Stimulated activated CD4-positive, alpha-beta T cell treated with anti-CD3 and anti-CD28 coated beads, TNF-alpha, amount 100 ng/mL, for 1 hour (primary cell): ENCODE measurements around the gene RADIL.
"Not testable (repeated sequence)": the region's sequence is repeated elsewhere in the genome, so short reads cannot be mapped to it uniquely, and the experiment has no call there.

Source experiments
- DNase-seq, 3 donors: peaks; one replicate each; pipeline ENCODE4 v3.0.0-alpha.2; 2020; ENCODE audit warnings: low read depth in 3 of 3, low spot score in 1 of 3

The RADIL gene

DNA sequence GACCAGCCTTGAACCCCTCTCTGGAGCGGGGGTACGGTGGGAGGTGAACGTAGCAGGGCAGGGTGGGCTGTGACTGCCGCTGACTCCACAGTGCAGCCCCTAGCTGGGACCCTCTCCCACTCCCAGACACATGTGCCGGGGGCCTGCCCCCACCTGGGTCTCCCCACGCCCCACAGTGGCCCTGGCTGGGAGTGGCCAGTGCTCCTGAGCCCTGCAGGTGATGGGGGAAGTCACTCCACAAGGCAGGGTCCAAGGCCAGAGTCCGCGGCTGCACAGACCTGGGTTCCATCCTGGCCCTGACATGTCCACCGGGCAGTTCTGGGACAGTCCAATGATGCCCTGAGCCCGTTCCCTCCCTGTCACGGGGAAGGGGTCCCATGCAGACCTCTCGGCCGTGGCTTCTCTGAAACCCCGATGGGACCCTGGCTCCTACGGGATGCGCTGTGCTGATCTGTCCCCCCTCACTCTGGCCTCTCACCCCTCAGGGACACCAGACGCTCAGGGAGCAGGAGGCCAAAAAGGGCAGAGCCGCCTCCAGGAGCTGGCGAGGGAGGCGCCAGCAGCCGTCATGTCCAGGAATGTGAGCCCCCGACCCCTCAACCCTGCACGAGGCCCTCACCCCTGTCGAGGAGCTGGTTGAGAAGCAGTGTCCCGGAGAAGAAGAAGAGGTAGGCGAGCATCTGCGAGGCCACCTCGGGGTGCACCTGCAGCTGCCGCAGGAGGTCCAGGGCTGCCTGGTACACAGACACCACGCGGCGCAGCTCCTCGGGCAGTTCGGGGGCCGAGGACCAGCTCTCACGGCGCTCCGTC, 67.7 kb downstream of the RADIL start:
- no peak for DNase-seq

DNA sequence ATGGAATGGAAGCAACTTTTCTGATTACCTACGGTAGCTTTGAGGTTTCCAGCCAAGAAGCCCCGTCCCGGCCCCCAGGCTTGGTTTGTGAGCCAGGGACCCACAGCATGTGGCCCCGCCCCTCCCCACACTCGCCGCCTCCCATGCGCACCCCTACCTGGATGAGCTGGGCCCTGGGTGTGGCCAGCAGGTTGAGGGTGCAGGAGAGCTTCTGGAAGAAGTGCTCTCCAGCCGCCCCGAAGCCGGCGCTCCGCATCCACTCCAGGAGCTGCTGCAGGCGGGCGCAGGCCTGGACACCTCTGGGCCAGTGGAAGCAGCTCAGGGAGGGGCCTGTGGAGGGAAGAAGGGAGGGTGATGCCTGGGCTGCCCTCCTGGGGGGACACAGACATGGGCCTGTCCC, 68.4 kb downstream of the RADIL start:
- DNase-seq, result no peak

DNA sequence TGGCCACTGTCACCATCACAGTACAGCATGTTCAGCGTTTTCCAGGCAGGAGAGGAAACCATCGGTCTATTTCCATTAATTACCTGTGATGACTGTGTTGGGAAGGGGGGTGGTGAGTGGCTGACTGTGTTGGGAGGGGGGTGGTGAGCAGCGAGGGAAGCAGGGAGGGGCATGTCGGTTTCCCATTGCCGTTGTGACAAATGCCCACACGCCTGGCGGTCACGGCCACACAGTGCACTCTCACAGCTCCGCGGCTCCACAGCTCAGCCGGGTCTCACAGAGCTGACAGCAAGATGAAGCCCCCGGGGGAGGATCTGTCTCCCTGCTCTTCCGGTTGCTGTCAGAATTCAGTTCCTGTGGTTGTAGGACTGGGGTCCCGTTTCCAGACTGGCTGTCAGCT, 69.1 kb downstream of the RADIL start:
- no peak for DNase-seq

DNA sequence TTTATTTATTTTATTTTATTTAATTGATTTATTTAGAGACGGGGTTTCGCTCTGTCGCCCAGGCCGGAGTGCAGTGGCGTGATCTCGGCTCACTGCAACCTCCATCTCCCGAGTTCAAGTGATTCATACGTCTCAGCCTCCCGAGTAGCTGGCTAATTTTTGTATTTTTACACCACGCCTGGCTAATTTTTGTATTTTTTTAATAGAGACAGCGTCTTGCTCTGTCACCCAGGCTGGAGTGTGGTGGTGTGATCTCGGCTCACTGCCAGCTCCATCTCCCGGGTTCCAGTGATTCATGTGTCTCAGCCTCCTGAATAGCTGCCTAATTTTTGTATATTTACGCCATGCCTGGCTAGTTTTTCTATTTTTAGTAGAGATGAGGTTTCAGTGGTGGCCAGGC, 73.8 kb downstream of the RADIL start:
- no peak for DNase-seq

DNA sequence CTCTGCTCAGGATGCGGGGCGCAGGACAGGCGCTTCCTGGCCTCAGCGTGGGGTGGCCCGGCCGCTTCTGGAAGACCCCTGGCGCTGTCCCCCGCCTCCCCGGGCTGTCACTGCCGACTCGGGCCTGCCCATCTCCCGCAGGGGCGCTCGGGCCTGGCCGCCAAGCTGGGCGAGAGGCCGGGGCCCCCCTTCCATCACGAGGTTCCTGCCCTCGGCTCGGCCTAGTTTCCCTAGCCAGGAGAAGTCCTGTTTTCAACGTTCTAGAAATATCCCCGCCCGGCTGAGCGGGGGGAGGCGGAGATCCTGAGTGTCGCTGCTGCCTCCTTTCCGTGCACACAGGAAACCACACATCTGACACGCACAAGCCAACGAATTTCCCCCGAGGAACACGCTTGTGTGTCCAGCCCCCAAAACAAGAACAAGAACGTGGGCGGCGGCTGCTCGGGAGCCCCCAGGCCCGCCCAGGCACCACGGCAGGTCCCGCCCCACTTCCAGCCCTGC, 74.4 kb downstream of the RADIL start:
- no peak for DNase-seq

DNA sequence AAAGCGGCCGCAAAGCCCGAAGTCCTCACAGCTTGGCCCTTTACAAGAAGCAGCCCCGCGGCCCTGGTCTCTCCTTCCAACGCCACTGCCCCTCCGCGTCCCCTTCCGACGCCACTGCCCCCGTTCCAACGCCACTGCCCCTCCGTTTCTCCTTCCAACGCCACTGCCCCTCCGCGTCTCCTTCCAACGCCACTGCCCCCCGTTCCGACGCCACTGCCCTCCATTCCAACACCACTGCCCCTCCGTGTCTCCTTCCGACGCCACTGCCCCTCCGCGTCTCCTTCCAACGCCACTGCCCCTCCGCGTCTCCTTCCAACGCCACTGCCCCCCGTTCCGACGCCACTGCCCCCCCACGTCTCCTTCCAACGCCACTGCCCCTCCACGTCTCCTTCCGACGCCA, 75.0 kb downstream of the RADIL start:
- DNase-seq, result no peak

DNA sequence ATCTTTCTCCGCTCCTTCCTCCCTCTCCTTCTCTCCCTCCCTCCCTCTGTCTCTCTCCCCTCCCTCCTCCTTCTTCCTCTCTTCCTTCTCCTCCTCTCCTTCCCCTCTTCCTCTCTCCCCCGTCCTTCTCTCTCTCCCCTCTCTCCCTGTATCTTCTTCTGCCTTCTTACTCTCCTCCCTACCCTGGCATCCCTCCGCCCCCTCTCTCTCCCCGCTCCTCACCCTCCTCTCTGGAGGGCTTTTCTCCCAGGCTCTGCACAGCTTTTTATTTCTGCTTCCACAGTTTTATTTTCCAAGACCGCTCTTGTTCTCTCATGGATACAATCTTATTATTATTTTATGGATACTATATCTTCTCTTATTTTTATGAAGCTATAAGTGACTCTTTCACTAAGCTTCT, 75.5 kb downstream of the RADIL start:
- DNase-seq, result no peak

DNA sequence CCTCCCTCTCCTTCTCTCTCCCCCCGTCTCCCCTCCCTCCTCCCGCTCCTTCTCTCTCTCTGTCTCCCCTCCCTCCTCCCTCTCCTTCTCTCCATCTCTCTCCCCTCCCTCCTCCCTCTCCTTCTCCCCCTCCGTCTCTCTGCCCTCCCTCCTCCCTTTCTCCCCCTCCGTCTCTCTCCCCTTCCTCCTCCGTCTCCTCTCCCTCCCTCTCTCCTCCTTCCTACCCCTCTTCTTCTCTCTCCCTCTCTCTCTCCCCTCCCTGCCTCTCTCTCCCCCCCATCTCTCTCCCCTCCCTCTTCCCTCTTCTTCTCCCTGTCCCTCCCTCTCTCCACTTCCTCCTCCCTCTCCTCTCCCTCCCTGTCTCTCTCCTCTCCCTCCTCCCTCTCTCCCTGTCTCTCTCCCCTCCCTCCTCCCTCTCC, 75.9 kb downstream of the RADIL start:
- no peak for DNase-seq

DNA sequence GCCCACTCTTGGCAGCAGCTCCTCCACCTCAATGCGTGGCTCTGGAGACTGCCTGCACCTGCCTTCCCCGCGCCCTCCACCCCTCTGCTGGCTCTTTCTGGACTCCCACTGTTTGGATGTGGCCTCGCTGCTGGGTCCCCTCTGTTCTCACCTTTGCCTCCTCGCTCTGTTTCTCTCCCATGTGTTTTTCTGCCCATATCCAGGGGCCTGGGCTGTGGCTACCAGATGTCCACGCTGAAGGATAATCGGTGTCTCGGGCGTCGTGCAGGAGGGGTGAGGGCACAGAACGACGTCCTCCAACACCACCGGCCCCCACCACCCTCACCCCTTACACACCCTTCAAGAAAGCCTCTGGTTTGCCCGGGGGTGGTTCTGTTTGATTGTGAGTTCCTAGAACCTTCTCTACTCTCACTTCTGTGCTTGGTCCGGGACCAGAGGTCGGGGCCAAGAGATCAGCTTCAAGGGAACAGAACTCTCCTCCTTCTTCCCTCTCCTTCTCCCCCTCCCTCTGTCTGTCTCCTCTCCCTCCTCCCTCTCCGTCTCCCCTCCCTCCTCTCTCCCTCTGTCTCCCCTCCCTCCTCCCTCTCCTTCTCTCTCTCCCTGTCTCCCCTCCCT, 76.4 kb downstream of the RADIL start:
- DNase-seq, result no peak

DNA sequence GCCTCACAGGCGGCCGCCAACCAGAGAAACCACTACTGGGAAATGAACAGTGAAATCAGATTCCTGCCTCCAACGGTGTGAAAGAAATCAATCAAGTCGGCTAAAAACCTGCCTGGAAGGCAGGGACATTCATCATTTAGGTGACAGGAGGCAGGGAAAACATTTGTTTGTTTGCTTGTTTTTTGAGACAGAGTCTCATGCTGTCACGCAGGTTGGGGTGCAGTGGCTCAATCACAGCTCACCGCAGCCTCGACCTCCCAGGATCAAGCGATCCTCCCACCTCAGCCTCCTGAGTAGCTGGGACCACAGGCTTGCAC, 77.6 kb downstream of the RADIL start:
- DNase-seq, result no peak

DNA sequence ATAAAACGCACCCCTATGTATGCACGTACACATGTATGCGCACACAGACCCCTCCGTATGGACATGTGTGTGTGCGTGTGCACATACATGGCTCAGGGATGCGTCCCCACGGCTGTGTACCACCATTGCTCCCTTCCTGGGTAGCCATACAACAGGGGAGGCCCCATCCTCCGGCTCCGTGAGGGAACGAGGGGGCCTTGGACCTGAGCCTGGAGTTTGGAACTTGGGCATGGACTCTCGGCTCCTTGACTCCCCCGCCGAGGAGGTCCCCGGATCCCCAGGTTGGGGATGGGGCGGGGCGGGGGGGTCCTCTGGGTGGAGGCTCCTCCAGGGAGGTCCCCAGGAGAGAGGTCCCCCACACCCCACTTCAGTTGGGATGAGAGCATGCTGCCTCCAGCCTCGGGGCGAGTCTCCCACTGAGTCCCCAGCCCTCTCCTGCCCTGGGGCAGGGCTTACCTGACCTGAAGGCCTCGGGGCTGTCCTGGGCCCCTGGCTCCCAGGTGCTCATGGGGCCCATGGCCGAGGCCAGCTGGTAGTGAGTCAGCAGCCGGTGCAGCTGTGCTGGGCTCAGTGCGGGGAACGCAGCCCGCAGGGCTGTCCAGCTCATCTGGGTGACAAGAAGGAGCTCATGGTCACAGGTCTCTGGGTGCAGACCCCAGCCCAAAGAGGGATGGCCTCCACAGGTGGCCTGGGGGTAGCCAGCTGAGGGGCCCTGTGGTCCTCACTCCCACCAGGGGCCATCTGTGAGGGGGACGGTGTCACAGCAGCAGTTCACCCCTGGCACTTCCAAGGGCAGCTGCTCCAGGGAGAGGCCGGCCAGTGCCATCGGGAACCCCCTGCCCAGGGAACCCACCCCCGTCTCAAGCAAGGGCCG, 78.2 kb downstream of the RADIL start:
- no peak for DNase-seq

DNA sequence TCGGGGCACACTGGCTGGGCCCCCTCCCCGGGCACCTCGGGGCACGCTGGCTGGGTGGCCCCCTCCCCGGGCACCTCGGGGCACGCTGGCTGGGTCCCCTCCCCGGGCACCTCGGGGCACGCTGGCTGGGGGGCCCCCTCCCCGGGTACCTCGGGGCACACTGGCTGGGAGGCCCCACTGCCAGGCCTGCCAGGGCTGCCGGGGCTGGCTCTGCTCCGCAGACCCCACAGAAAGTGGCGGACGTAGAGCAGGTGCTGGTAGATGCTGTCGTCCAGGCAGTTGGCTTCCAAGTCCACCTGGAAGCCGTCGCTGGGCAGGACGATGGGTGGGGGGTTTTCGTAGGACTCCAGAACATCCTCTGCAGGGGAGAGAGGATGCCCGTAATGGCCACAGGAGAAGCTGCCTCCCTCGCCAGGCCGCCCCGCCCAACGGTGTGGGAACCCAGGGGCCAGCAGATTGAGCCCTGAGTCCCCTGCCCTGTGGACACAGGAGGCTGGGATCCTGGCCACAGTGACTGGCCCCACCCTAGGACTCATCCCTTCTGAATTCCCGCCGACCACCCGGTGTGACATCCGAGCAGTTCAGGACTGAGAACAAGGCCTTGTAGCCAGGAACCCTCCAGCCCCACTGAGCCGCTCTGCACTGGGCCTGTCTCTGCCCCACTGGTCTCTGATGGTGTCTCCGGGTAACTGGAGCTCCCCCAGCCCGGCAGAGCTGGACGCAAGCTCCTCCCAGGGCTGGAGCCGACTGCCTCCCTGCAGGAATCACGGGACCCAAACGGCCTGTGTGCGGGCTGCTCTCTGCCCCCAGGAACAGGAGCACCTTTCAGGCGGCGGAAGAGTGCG, 79.9 kb downstream of the RADIL start:
- DNase-seq, result no peak

DNA sequence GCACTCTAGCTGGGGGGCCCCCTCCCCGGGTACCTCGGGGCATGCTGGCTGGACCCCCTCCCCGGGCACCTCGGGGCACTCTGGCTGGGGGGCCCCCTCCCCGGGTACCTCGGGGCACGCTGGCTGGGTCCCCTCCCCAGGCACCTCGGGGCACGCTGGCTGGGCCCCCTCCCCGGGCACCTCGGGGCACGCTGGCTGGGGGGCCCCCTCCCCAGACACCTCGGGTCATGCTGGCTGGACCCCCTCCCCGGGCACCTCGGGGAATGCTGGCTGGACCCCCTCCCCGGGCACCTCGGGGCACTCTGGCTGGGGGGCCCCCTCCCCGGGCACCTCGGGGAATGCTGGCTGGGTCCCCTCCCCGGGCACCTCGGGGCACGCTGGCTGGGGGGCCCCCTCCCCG, 80.9 kb downstream of the RADIL start:
- DNase-seq, result not testable (repeated sequence)

DNA sequence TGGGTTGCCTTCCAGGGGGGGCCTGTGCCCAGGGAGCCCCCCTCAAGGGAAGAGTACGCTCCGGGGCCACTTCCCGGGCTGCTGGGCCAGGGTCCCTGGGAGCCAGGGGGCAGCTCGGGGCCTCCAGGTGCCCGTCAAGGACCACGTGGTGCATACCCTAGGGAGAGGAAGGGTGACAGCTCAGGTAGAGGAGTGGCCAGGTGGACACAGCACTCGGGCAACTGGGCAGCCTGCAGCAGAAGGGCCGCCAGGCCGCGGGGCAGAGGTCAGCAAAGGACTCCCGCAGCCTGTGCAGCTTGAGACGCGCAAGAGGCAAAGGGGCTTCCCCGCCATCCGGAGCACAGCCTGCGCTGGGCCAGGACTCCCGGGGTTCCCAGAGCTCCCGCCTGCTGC, 81.7 kb downstream of the RADIL start:
- no peak for DNase-seq

DNA sequence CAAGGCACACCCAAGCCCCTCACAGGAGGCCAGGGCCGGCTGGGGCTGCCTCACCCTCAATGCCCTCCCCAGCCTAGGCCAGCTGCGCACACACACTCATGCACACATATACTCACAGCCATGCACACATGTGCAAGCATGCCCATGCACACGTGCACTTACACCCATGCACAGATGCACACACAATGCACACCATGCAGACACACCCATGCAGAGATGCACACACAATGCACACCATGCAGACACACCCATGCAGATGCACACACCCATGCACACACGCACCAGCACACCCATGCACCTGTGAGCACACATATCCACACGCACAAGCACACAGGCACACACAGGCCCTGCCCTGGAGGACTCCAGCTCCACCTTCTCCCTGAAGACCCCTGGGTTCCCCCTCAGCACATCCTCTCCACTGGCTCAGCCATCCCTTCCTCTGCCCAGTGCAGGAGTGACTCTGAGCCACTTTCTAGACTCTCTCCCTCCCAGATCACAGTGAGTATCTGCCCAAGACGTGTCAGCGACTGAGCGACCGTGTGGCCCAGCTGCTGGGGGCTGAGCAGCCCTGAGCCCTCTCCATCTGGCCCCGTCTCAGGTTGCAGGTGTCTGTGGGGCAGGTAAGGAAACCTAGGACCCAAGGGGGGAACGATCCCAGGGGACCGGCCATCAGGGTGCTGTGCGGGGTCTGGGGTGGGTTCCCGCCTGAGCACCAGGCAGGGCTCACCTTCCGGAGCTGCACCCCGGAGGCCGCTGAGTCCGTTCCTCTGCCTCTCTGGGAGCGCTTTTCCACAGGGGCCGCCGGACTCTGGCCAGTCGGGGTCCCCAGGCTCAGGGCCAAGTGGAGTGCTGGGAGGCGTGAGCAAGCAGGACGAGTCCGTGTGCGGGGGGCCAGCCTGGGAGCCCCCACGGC, 82.3 kb downstream of the RADIL start:
- no peak for DNase-seq

DNA sequence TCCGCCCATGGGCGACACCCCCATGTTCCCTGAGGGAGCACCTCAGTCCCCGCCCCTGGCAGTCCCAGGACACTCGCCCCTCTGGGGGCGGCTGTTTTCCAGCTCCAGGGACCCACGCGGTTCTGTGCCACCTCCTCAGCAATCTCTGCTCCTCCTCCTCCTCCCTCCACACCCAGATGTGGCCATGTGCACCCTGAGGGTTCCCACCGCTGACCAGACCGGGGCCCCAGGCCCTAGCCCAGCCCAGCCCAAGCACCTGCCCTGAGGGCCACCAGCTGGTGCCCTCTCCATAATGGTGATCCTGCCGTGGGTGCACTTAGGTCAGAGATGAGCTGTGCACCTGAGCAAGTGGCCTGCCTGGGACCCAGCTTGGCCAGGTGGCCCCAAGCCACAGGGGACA, 83.0 kb downstream of the RADIL start:
- no peak for DNase-seq

DNA sequence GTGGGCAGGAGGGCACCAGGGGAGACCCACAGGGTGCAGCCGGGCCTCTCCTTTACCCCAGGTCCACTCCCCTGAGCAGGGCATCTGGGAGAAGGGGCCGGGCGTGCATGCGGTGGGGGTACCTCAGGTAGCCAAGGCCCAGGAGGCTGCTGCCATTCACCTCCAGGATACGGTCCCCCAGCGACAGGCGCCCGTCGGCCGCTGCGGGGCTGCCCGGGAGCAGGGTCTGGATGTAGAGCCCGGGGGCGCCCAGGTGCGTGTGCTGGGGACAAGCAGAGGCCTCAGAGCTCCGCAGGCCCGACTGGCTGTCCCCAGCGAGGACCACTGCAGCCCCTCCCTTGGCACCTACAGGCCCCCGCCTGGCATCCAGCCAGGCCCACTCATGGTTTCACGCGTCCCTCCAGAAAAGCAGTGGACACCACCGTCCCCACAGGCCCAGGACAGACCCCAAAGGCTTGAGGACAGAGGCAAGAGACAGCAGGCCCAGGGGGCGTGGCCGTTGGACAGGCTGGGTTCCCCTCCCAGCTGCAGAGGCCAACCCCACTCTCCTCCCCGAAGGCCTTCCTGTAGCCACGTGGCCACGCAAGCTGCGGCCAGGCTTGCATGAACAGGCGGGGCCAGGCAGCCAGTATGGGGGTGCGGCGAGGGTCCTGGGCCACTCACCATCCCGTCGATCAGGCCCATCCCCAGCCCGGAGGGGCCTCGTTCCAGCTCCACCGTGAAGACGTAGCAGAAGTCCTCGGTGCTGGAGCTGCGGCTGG, 83.8 kb downstream of the RADIL start:
- no peak for DNase-seq

DNA sequence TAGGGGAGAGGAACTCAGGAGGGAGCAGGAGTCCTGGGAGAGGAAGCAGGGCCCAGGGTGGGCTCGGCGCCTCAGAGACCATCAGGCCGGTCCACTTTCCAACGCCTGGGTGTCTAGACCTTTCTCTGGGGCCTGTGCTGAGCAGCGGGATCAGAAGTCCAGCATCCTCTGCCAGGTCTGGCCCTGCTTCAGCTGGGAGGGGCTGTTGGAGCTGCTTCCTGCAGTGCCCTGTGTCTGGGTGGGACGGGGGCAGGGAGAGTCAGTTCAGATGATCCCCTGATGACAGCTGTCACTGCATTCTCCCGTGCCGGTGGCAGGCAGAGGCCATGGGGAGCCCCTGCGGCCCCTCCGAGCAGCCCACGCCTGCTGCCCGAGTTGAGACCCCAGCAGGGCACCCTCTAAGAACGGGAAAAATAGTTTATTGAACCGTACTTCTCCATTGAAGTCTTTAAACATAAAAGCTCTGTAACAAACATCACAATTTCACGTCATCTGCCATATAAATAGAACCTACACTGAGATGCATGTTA, 84.7 kb downstream of the RADIL start:
- no peak for DNase-seq
